ENCODE results near the gene MYL11.

The MYL11 gene

GRCh38 chr16:30352488-30353401 lies 21.9 kb upstream of the MYL11 start:
- no peak overlapping the region for H3K9ac ChIP-seq (ENCODE audit: low read length)

GRCh38 chr16:30353438-30354129 lies 21.0 kb upstream of the MYL11 start:
- H3K27ac ChIP-seq (ENCODE audit: low read depth, low read length, poor library complexity, severe bottlenecking), result peak overlapping the region; percentile 99
- H3K9me3 ChIP-seq (ENCODE audit: low read length), result no peaks in the 10 kb centered on the region
- peak overlapping the region; percentile 87 for H3K4me2 ChIP-seq (ENCODE audit: low read length)
- H3K9me2 ChIP-seq (ENCODE audit: low read depth, low read length), result no peaks in the 10 kb centered on the region
- no peaks in the 10 kb centered on the region for H4K20me1 ChIP-seq (ENCODE audit: insufficient read depth, low read length)
- H3K4me1 ChIP-seq (ENCODE audit: insufficient read depth, low read length, severe bottlenecking), result peaks cover 77% of the 10 kb centered on the region
- H3K79me2 ChIP-seq (ENCODE audit: insufficient read depth, low read length), result peaks cover 10% of the 10 kb centered on the region; the same call in 1 of the 2 replicates
- no peak for TF ChIP-seq CTCF (IDR thresholded peaks at IDR 0.05; ENCODE audit: low read length)
- TF ChIP-seq EZH2 (IDR thresholded peaks at IDR 0.05; ENCODE audit: borderline replicate concordance, low read length), result no peak
- H3K9ac ChIP-seq (ENCODE audit: low read length), result peak overlapping the region; percentile 93
- H3K27me3 ChIP-seq (ENCODE audit: insufficient read depth, low read length), result no peaks in the 10 kb centered on the region
- peak overlapping the region; percentile 94 for H3K4me3 ChIP-seq (ENCODE audit: low read depth, low read length, poor library complexity, severe bottlenecking)
- H3F3A ChIP-seq (ENCODE audit: insufficient read depth, low read length), result peaks cover 7% of the 10 kb centered on the region
- no peak overlapping the region for H2AFZ ChIP-seq (ENCODE audit: low read length)
- H3K36me3 ChIP-seq (ENCODE audit: insufficient read depth, low read length), result peaks cover 61% of the 10 kb centered on the region

More at GRCh38 chr16:30352488-30353401, 21.9 kb upstream of the MYL11 start:
- H3K4me2 ChIP-seq (ENCODE audit: low read length), result peak overlapping the region; percentile 87
- peak overlapping the region; percentile 99 for H3K27ac ChIP-seq (ENCODE audit: low read depth, low read length, poor library complexity, severe bottlenecking)
- H3K79me2 ChIP-seq (ENCODE audit: insufficient read depth, low read length), result peaks cover 10% of the 10 kb centered on the region; the same call in 1 of the 2 replicates
- H3K9me3 ChIP-seq (ENCODE audit: low read length), result no peaks in the 10 kb centered on the region
- H3K9me2 ChIP-seq (ENCODE audit: low read depth, low read length), result no peaks in the 10 kb centered on the region
- no peaks in the 10 kb centered on the region for H3K27me3 ChIP-seq (ENCODE audit: insufficient read depth, low read length)
- H3F3A ChIP-seq (ENCODE audit: insufficient read depth, low read length), result peaks cover 7% of the 10 kb centered on the region
- no peaks in the 10 kb centered on the region for H4K20me1 ChIP-seq (ENCODE audit: insufficient read depth, low read length)
- TF ChIP-seq CTCF (IDR thresholded peaks at IDR 0.05; ENCODE audit: low read length) (peak; percentile 41; the same call in 1 of the 2 replicates), EZH2 (IDR thresholded peaks at IDR 0.05; ENCODE audit: borderline replicate concordance, low read length) (no peak)
- peaks cover 84% of the 10 kb centered on the region for H3K4me1 ChIP-seq (ENCODE audit: insufficient read depth, low read length, severe bottlenecking)
- peak overlapping the region; percentile 94 for H3K4me3 ChIP-seq (ENCODE audit: low read depth, low read length, poor library complexity, severe bottlenecking)
- peaks cover 52% of the 10 kb centered on the region for H3K36me3 ChIP-seq (ENCODE audit: insufficient read depth, low read length)
- H2AFZ ChIP-seq (ENCODE audit: low read length), result no peak overlapping the region

GRCh38 chr16:30354423-30355143 lies 20.0 kb upstream of the MYL11 start:
- H3K4me1 ChIP-seq (ENCODE audit: insufficient read depth, low read length, severe bottlenecking), result peaks cover 67% of the 10 kb centered on the region
- peaks cover 10% of the 10 kb centered on the region; the same call in 1 of the 2 replicates for H3K79me2 ChIP-seq (ENCODE audit: insufficient read depth, low read length)
- peak overlapping the region; percentile 71 for H3K27ac ChIP-seq (ENCODE audit: low read depth, low read length, poor library complexity, severe bottlenecking)

More at GRCh38 chr16:30354423-30355143, 20.0 kb upstream of the MYL11 start:
- Histone ChIP-seq H3F3A (ENCODE audit: insufficient read depth, low read length) (no peaks in the 10 kb centered on the region), H3K4me2 (ENCODE audit: low read length) (peak overlapping the region; percentile 87), H3K9me3 (ENCODE audit: low read length) (no peaks in the 10 kb centered on the region), H3K9ac (ENCODE audit: low read length) (peak overlapping the region; percentile 93), H3K4me3 (ENCODE audit: low read depth, low read length, poor library complexity, severe bottlenecking) (peak overlapping the region; percentile 94), H3K27me3 (ENCODE audit: insufficient read depth, low read length) (no peaks in the 10 kb centered on the region), H3K36me3 (ENCODE audit: insufficient read depth, low read length) (peaks cover 71% of the 10 kb centered on the region), H2AFZ (ENCODE audit: low read length) (no peak overlapping the region), H3K9me2 (ENCODE audit: low read depth, low read length) (no peaks in the 10 kb centered on the region), H4K20me1 (ENCODE audit: insufficient read depth, low read length) (no peaks in the 10 kb centered on the region)
- no peak for TF ChIP-seq EZH2 (IDR thresholded peaks at IDR 0.05; ENCODE audit: borderline replicate concordance, low read length)
- TF ChIP-seq CTCF (IDR thresholded peaks at IDR 0.05; ENCODE audit: low read length), result no peak
